ENCODE results near the gene CIAO1. TPM values are rescaled to one million over a fixed set of nuclear protein-coding genes. Genes with fewer than 3 reads are reported as not detected.

The CIAO1 gene
- total RNA-seq, 4 donors from 2014 or later = 60.6 to 128 (median 80.1) TPM

DNA sequence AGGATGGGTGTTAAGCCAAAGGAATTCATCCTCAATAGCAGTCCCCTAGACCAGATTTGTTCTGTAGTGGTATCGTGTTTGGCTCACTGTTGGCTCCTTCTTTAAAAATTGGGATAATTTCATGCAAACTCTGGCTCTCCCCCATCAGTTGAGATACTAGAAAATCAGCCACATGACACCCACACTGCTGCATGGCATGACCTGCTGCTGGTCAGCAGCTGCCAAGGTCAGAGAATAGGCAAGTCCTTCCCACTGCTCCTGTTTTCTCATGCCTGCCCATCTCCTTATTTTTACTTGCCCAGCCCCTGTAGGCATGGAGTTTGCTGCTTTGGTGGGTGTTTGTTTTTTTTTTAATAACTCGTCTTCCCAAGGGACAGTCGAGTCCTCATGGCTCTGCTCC is 40.3 kb downstream of the CIAO1 start:
- peaks cover 6 to 46% (median 11%) of the 10 kb centered on the region in 3 donors for H3K4me1 ChIP-seq
- no peaks in the 10 kb centered on the region for H3K27me3 ChIP-seq
- peak overlapping the region in 3 of 4 donors; percentile 74 to 79 (median 75) for H3K4me3 ChIP-seq
- WGBS, 2 donors = 50 to 93% methylated on average over 1 to 3 of the region's 3 CpGs
- intact Hi-C loops (cut with DNase I) = no loop called here
- TF ChIP-seq, protein P1, sequence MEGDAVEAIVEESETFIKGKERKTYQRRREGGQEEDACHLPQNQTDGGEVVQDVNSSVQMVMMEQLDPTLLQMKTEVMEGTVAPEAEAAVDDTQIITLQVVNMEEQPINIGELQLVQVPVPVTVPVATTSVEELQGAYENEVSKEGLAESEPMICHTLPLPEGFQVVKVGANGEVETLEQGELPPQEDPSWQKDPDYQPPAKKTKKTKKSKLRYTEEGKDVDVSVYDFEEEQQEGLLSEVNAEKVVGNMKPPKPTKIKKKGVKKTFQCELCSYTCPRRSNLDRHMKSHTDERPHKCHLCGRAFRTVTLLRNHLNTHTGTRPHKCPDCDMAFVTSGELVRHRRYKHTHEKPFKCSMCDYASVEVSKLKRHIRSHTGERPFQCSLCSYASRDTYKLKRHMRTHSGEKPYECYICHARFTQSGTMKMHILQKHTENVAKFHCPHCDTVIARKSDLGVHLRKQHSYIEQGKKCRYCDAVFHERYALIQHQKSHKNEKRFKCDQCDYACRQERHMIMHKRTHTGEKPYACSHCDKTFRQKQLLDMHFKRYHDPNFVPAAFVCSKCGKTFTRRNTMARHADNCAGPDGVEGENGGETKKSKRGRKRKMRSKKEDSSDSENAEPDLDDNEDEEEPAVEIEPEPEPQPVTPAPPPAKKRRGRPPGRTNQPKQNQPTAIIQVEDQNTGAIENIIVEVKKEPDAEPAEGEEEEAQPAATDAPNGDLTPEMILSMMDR (IDR thresholded peaks at IDR 0.05) = no peak
- no peak for TF ChIP-seq POLR2A (IDR thresholded peaks at IDR 0.05)
- H3K27ac ChIP-seq = peak overlapping the region; percentile 87 to 90 (median 88)
- DNase-seq = no peak
- no peaks in the 10 kb centered on the region for H3K9me3 ChIP-seq
- H3K36me3 ChIP-seq = peaks cover 13 to 33% (median 19%) of the 10 kb centered on the region in 3 donors

DNA sequence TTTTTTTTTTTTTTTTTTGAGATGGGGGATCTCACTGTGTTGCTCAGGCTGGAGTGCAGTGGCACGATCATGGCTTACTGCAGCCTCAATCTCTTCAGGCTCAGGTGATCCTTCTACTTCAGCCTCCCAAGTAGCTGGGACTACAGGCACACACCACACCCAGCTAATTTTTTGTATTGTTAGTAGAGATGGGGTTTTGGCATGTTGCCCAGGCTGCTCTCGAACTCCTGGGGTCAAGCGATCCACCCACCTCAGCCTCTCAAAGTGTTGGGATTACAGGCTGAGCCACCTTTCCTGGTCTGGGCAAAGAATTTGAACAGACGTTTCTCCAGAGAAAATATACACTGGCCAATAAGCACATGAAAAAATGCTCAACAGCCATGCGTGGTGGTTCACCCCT is 42.2 kb downstream of the CIAO1 start:
- no peak overlapping the region for H3K4me3 ChIP-seq
- H3K27ac ChIP-seq = no peak overlapping the region
- WGBS, 2 donors = 90 to 93% methylated on average over 1 to 4 of the region's 5 CpGs
- no peak for DNase-seq
- intact Hi-C loops (cut with DNase I) = no loop called here
- no peaks in the 10 kb centered on the region for H3K27me3 ChIP-seq
- H3K4me1 ChIP-seq = peaks cover 6 to 27% (median 11%) of the 10 kb centered on the region in 3 donors
- H3K9me3 ChIP-seq = no peaks in the 10 kb centered on the region
- peaks cover 0 to 14% (median 1%) of the 10 kb centered on the region in 3 donors for H3K36me3 ChIP-seq
- TF ChIP-seq, protein P1 (IDR thresholded peaks at IDR 0.05) = no peak
- TF ChIP-seq POLR2A (IDR thresholded peaks at IDR 0.05) = no peak

DNA sequence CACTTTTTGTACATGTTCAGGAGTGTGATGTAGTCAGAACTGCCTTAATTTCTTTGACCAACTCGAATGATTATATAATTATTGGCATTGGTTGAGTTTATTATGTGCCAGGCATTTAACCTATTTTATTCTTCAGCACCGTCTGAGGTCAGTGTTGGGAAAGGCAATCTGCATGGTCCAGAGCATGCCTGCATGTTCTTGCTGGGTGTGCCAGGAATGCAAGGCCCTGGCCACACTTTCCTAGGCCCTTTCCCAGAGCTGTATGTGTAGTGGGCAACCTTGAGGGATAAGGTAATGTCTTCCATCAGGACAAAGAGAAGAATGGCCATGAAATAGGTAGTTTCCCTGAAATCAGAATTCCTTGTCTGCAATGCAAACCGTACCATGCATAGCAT is 49.0 kb downstream of the CIAO1 start:
- intact Hi-C loops (cut with DNase I) = no loop called here
- Histone ChIP-seq H3K27me3 (peaks cover 0 to 17% (median 3%) of the 10 kb centered on the region in 4 donors), H3K9me3 (no peaks in the 10 kb centered on the region), H3K4me1 (peaks cover 0 to under 1% (median 0%) of the 10 kb centered on the region in 3 donors), H3K4me3 (no peak overlapping the region), H3K36me3 (no peaks in the 10 kb centered on the region), H3K27ac (no peak overlapping the region)
- WGBS, 2 donors = 67 to 82% methylated on average over 3 of the region's 3 CpGs
- DNase-seq = no peak
- TF ChIP-seq, protein P1 (IDR thresholded peaks at IDR 0.05) = no peak
- no peak for TF ChIP-seq POLR2A (IDR thresholded peaks at IDR 0.05)

DNA sequence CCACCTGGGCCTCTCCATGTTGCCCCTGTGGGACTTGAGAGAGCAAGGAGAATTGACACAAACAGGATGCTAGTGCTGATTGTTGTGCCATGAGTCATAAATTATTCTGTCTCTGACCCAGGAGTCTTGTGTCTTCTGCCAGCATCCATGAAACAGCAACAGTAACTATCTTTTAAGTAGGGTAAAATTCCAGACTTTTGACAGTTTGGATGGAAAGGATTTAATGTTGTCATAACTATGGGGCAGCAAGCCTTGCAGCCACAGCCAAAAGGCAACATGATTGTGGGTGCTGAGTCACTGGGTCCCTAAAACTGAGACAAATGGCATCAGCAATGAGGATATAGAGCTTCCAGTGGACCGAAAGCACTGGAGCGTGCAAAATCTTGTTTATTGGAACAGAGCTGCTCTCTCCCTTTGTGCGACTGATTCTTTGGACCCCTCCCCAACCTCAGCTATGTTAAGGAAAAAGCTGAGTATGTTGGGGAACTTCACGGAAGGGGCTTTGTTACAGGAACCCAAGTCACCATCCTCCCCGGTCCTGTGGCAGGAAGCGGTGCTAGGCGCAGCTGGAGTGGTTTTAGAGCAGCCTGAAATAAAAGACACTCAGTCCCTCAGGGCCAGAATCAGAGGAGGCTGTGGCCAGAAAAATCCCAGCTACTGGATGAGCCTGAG is 49.5 kb downstream of the CIAO1 start:
- H3K4me3 ChIP-seq = no peak overlapping the region
- H3K4me1 ChIP-seq = peaks cover 0 to 6% (median 0%) of the 10 kb centered on the region in 3 donors
- H3K27me3 ChIP-seq = peaks cover 0 to 23% (median 3%) of the 10 kb centered on the region in 4 donors
- no peak for DNase-seq
- H3K36me3 ChIP-seq = no peaks in the 10 kb centered on the region
- 44 to 71% methylated on average over 3 to 6 of the region's 7 CpGs for WGBS, 2 donors
- TF ChIP-seq POLR2A (IDR thresholded peaks at IDR 0.05) = no peak
- H3K9me3 ChIP-seq = no peaks in the 10 kb centered on the region
- peak overlapping the region in 2 of 4 donors; percentile 39 to 49 for H3K27ac ChIP-seq
- intact Hi-C loops (cut with DNase I) = no loop called here

DNA sequence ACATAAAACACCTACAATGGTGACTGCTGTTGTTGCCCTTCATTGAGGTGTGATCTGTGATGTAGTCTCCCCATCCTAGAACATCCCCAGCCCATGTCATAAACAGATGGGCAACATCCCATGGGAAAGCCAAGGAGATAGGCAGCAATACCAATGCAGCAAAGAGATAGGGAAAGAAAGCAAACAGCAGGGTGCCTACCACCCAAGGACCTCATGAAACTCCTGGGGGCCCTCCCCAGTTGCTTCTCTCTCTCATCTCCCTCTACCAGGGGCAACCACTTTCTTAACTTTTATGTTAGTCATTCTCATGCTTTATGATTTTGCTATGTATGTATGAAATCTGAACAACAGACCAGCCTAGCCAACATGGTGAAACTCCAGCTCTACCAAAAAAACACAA is 51.0 kb downstream of the CIAO1 start:
- Histone ChIP-seq H3K4me1 (peaks cover 7 to 21% (median 11%) of the 10 kb centered on the region in 3 donors), H3K9me3 (no peaks in the 10 kb centered on the region), H3K4me3 (no peak overlapping the region), H3K27ac (no peak overlapping the region), H3K27me3 (peaks cover 0 to 37% (median 3%) of the 10 kb centered on the region in 4 donors), H3K36me3 (no peaks in the 10 kb centered on the region)
- intact Hi-C loops (cut with DNase I) = no loop called here
- TF ChIP-seq, protein P1 (IDR thresholded peaks at IDR 0.05) = no peak
- no peak for TF ChIP-seq POLR2A (IDR thresholded peaks at IDR 0.05)
- DNase-seq = no peak

Data from esophagus squamous epithelium (tissue), 5 donors.